ENCODE data around the gene ARFRP1.
"Not testable (repeated sequence)": the region's sequence is repeated elsewhere in the genome, so short reads cannot be mapped to it uniquely, and the experiment has no call there.

The ARFRP1 gene

DNA sequence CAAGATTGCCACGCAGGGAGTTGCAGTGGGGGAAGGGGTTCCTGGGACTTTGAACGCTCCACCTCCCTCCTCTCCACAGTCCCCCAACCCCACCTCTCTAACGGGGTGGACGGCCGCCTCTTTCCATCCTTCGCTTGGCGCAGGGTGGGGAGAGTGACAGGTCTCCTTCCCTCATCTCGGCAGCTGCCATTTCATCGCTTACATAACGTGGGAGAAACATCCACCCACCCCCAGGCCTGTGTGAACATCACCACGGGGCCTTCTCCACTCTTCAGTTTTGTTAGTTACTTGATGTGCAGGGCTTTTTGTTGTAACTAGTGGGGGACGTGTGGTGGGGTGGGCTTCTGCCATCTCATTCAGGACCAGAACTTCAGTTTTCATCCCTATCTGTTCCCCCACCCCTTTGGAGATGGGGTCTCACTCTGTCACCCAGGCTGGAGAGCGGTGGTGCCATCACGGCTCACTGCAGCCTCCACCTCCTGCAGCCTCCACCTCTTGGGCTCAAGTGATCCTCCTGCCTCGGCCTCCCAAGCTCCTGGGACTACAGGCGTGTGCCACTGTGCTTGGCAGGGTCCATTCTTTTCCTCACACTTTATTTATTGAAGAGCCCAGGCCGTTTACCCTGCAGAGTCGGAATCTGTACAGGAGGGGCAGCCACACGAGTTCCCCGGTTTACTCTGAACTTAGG lies 32.0 kb downstream of the ARFRP1 start:
- DNase-seq (ENCODE audit: low read depth) = no peak

DNA sequence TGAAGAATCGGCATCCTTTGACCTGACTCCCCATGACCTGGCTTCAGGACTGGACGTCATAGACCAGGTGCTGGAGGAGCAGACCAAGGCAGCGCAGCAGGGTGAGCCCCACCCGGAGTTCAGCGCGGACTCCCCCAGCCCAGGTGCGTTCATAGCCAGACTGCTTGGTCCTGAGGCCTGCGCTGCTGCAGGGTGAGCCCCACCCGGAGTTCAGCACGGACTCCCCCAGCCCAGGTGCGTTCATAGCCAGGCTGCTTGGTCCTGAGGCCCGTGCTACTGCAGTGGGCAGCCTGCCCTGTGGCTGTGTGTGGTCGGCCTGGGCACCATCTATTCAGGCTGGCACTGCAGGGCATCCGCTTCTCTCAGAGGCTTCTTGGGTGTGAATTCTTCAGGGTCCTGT lies 33.8 kb downstream of the ARFRP1 start:
- no peak for DNase-seq (ENCODE audit: low read depth)

DNA sequence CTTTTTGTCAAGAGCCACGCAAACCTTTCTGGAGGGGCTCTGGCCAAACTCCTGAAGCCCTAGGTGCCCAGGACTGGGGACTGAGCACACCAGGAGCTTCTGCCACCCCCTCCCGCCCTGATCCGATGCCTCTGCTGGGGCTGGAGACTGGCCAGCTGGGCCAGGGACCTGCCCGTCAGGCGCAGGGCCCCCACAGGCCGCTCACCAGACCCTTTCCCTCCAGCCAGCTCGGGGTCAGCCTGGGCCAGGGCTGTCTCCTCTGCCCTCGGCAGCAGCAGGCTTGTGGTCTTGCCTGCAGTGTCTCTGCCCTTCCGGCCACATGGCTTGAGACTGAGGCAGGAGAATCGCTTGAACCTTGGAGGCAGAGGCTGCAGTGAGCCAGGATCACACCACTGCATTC lies 35.1 kb downstream of the ARFRP1 start:
- DNase-seq (ENCODE audit: low read depth) = no peak

DNA sequence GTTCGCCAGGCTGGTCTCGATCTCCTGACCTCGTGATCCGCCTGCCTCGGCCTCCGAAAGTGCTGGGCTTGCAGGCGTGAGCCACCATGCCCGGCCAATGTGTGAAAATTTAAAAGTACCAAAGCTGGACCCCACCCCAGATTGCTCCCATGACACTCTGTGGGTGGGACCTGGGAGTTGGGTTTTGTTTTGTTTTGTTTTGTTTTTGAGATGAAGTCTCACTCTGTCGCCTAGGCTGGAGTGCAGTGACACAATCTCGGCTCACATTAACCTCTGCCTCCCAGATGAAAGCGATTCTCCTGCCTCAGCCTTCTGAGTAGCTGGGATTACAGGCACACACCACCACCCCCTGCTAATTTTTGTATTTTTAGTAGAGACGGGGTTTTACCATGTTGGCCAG lies 36.1 kb downstream of the ARFRP1 start:
- not testable (repeated sequence) for DNase-seq (ENCODE audit: low read depth)

DNA sequence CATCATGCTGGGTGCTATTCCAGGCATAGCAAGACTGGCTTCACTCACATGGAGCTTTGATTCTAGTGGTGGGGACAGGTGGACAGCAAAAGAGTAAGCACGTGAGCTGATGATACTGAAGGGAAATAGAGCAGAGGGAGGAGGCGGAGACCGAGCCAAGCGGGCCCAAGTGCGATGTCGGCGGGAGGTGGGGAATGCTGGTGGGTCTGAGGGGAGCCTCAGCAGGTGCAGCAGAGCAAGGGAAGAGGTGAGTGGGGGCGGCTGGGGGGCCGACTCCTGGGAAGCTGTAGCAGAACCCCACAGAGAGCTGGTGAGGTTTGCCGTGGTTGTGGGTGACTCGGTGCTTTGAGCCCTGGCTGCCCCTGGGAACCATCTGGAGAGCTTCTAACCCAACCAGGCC lies 39.4 kb downstream of the ARFRP1 start:
- DNase-seq (ENCODE audit: low read depth) = no peak

DNA sequence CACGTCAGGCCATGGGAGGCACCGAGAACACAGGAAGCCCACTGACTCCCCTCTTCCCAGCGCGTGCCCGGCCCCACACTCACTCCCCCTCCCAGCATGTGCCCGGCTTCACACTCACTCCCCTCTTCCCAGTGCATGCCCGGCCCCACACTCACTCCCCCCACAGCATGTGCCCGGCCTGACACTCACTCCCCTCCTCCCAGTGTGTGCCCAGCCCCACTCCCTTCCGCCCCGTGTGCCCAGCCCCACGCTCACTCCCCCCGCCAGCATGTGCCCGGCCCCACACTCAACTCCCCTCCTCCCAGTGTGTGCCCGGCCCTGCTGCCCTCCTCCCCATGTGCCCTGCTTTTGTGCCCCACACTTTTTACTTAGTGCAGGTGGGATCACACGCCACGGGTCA lies 39.9 kb downstream of the ARFRP1 start:
- DNase-seq (ENCODE audit: low read depth) = no peak

DNA sequence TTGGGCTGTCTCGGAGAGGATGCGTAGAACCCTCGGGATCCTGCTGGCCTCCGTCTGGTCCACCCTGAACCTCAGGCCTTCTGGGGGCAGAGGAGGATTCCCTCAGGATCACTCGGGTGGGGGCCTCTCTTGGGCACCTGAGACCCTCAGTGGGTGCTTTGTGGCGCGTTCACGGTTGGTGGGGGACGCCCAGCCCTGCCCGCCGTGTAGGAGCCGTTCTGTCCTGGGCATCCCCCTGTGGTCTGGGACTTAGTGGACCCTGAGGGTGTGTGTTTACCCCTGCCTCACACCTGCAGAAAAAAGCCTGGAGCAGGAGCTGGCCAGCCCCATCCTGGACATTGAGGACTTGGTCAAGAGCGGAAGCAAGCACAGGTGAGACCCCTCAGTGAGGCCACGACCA lies 42.1 kb downstream of the ARFRP1 start:
- DNase-seq (ENCODE audit: low read depth) = no peak

- peak; percentile 87 for DNase-seq (ENCODE audit: low read depth)
Measured at GRCh38 chr20:63664861-63665594, 42.7 kb downstream of the ARFRP1 start.

DNA sequence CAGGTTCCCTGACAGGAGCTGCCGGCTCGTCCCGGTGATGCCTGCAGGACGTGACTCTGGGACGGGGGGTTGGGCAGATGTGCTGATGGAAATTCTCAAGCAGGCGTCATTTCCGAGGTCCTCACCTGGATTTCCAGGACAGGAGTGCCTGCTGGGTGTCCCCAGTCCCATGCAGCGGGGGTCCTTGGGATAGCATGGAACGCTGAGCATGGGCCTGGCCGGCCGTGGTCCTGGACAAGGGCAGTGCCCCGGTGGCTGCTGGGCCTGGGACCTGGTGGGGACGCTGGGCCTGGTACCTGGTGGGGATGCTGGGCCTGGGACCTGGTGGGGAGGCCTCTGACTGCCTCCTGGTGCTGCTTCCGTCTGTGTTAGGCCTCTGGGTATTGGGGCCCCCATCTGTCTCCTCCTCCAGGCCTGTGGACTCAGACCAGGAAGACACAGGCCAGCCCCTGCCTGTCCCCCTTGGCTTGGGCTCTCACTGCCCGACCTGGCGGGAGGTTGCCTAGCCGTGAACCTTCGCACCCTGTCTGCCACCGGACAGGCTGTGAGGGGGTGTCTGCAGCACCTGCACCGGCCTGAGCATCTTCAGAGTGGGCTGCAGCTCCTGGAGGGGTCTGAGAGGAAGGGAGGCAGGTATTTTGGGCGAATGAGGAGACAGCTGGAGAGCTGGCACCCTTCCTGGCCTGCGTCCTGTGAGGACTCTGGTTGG lies 43.5 kb downstream of the ARFRP1 start:
- DNase-seq (ENCODE audit: low read depth) = no peak

DNA sequence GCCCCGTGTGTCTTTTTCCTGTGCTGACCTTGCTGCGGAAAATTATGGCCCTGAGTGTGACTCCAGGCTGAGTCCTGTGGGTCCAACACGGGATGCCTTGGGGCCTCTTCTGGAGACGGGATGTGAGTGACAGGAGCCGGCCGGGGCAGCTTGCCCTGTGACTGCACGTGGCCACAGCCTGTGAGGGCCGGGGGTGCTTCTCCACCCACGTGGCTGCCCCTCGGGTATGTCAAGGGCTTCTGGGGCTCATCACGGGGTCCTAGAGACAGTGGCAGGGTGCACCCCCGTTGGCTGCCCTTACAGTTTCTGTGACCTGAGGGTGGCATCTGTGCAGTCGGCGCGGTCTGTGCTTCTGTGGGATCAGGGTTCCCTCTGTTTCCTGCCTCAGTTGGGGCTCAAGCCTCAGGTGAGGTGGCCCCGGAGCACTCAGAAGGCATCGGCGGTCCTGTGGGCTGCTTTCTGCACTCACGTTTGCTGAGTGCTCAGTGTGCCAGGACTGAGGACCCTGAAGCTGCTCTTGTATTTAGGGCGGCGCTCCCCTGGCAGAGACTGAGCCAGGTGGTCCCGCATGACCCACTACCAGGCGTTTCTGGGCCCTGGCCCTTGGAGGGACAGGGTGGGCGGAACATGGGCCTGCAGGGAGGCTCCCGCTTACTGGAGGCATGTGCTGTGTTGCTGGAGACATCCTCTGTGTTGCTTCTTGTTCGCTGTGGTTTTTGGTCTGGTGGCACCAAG lies 44.3 kb downstream of the ARFRP1 start:
- no peak for DNase-seq (ENCODE audit: low read depth)

- no peak for DNase-seq (ENCODE audit: low read depth)
Measured at GRCh38 chr20:63662813-63663189, 45.0 kb downstream of the ARFRP1 start.

GRCh38 chr20:63661959-63662812 lies 45.6 kb downstream of the ARFRP1 start:
- DNase-seq (ENCODE audit: low read depth) = no peak

GRCh38 chr20:63661108-63661507 lies 46.7 kb downstream of the ARFRP1 start:
- DNase-seq (ENCODE audit: low read depth) = no peak

DNA sequence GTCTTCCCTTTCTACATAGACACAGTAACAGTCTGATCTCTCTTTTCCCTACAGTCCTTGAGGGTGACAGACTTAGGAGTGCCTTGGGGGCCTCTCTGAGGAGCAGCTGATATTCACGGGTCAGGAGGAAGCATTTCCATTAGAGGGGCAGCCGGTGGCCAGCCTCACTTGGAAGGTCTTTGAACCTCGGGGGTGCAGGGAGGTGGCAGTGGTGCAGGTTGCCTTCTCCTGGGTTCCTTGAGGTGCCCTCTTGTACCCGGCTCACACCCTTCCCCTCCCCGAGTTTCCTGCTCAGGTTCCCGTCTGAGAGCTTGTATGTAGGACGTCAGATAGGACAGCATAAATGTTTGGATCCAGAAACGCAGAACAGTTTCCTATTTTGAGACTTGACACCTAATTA lies 47.2 kb downstream of the ARFRP1 start:
- DNase-seq (ENCODE audit: low read depth) = no peak

- not testable (repeated sequence) for DNase-seq (ENCODE audit: low read depth)
Measured at GRCh38 chr20:63660174-63660573, 47.6 kb downstream of the ARFRP1 start.

DNA sequence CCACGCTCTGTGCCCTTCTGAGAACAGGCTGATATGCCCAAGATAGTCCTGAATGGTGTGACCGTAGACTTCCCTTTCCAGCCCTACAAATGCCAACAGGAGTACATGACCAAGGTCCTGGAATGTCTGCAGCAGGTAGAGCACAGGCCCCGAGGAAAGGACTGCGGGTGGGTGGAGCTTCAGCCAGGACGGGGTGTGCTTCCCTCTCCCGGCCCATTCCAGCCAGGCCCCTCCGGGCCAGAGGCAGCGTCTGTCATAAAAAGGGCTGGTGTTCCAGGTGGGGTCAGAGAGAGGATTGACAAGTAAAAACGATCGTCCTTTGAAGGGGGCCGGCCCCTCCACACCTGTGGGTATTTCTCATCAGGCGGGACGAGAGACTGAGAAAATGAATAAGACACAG lies 48.4 kb downstream of the ARFRP1 start:
- no peak for DNase-seq (ENCODE audit: low read depth)

DNA sequence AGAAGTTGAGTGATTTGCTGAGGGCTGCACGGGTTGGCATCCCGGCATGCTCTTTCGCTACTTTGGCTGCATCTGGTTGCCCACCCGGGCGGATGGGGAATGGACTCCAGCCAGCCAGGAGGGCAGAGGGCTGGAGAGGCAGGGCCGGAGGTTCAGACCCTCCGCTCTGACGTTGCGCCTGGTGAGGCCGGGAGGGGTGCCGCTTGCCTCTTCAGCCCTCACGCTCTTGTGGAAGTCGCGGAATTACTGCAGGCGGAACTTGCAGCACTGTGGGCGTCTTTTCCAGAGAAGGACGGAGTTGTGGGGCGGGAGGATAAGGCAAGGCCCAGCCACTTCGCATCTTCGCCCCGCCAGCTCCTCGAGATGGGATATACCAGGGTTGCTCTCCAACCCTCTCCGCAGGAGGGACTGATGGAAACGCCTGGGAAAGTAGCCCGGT lies 49.0 kb downstream of the ARFRP1 start:
- DNase-seq (ENCODE audit: low read depth) = peak; percentile 47

- peak; percentile 90 for DNase-seq (ENCODE audit: low read depth)
Measured at GRCh38 chr20:63657937-63658748, 49.6 kb downstream of the ARFRP1 start, which contains the start of gene RTEL1. Gene RTEL1 (plus strand): TSS chr20:63658312. CDS start chr20:63659403, 1,091 bp downstream.

- DNase-seq (ENCODE audit: low read depth) = no peak
Measured at GRCh38 chr20:63657260-63657936, 50.4 kb downstream of the ARFRP1 start.

- DNase-seq (ENCODE audit: low read depth) = no peak
Measured at GRCh38 chr20:63656451-63656850, 51.3 kb downstream of the ARFRP1 start.
